HG03159 (cell line): ENCODE measurements around the gene BICD2.
"Not testable (repeated sequence)": the region's sequence is repeated elsewhere in the genome, so short reads cannot be mapped to it uniquely, and the experiment has no call there.

Experiments used
- ATAC-seq: cut with Tn5 transposase; IDR thresholded peaks from one replicate; pipeline ENCODE4 v1.9.1; 2021; ENCODE audit warnings: mild to moderate bottlenecking, moderate library complexity; ENCODE audit not compliant: unreplicated experiment

Gene BICD2

GRCh38 chr9:92764381-92764987, at the start of gene BICD2:
Gene BICD2 (minus strand): TSS chr9:92764833. CDS start chr9:92764744, 89 bp downstream.
- ATAC-seq: peak; percentile 91

GRCh38 chr9:92809629-92810326, 45.1 kb upstream of the BICD2 start:
- ATAC-seq: not testable (repeated sequence)

- ATAC-seq: no peak
Measured at GRCh38 chr9:92808726-92809451, 44.3 kb upstream of the BICD2 start.

- no peak for ATAC-seq
Measured at GRCh38 chr9:92807757-92808725, 43.4 kb upstream of the BICD2 start.

GRCh38 chr9:92807031-92807756, 42.6 kb upstream of the BICD2 start:
- no peak for ATAC-seq

GRCh38 chr9:92804727-92805126, 40.1 kb upstream of the BICD2 start:
- no peak for ATAC-seq

GRCh38 chr9:92798358-92798757, 33.7 kb upstream of the BICD2 start:
- ATAC-seq: no peak

GRCh38 chr9:92796337-92796804, 31.7 kb upstream of the BICD2 start:
- ATAC-seq: not testable (repeated sequence)

- ATAC-seq: no peak
Measured at GRCh38 chr9:92795598-92796336, 31.1 kb upstream of the BICD2 start.

- ATAC-seq: no peak
Measured at GRCh38 chr9:92795000-92795399, 30.4 kb upstream of the BICD2 start.

- no peak for ATAC-seq
Measured at GRCh38 chr9:92794426-92794825, 29.8 kb upstream of the BICD2 start.

GRCh38 chr9:92790542-92791527, 26.2 kb upstream of the BICD2 start:
- ATAC-seq: no peak

GRCh38 chr9:92786298-92786697, 21.7 kb upstream of the BICD2 start:
- no peak for ATAC-seq

- no peak for ATAC-seq
Measured at GRCh38 chr9:92781899-92782298, 17.3 kb upstream of the BICD2 start.

- ATAC-seq: no peak
Measured at GRCh38 chr9:92780206-92780605, 15.6 kb upstream of the BICD2 start.

GRCh38 chr9:92775466-92775865, 10.8 kb upstream of the BICD2 start:
- ATAC-seq: no peak

- no peak for ATAC-seq
Measured at GRCh38 chr9:92774274-92774673, 9.6 kb upstream of the BICD2 start.

- no peak for ATAC-seq
Measured at GRCh38 chr9:92773810-92774209, 9.2 kb upstream of the BICD2 start.
